Neural cell (in vitro differentiated cells): ENCODE results near the gene CACNA1B.

Experiments
- CTCF ChIP-seq: fragments of 450-650 bp; IDR thresholded peaks from 2 replicates; pipeline ENCODE4 v1.5.1; 2014; ENCODE audit warnings: antibody characterized with exemption, mild to moderate bottlenecking, moderate library complexity; ENCODE audit not compliant: poor library complexity, severe bottlenecking
- EP300 ChIP-seq: fragments of 450-650 bp; conservative IDR thresholded peaks from 2 replicates; pipeline ENCODE4 v1.6.1; 2014; ENCODE audit warnings: antibody characterized with exemption, mild to moderate bottlenecking, moderate library complexity; ENCODE audit not compliant: poor library complexity, severe bottlenecking
- EZH2 ChIP-seq: fragments of 200-600, 300-800 bp; shearing (Covaris generic), sonication (generic); IDR thresholded peaks from 2 replicates; pipeline ENCODE4 v1.6.1; 2014; ENCODE audit warnings: antibody characterized with exemption, low read length, borderline replicate concordance, mild to moderate bottlenecking; ENCODE audit not compliant: insufficient read depth, poor library complexity, severe bottlenecking
- MXI1 ChIP-seq: fragments of 450-650 bp; conservative IDR thresholded peaks from 2 replicates; pipeline ENCODE4 v1.6.1; 2014; ENCODE audit warnings: antibody characterized with exemption, mild to moderate bottlenecking; ENCODE audit not compliant: poor library complexity, severe bottlenecking
- POLR2AphosphoS5 ChIP-seq: IDR thresholded peaks from 2 replicates; pipeline ENCODE4 v1.6.1; 2012
- RAD21 ChIP-seq: fragments of 450-650 bp; conservative IDR thresholded peaks from 2 replicates; pipeline ENCODE4 v1.6.1; 2014; ENCODE audit warnings: antibody characterized with exemption, mild to moderate bottlenecking, moderate library complexity
- REST ChIP-seq: IDR thresholded peaks from 2 replicates; pipeline ENCODE4 v1.6.1; 2012; ENCODE audit warnings: borderline replicate concordance
- TAF1 ChIP-seq: IDR thresholded peaks from 2 replicates; pipeline ENCODE4 v1.6.1; 2012; ENCODE audit warnings: low read depth

GRCh38 chr9:138040446-138041430 is 163.2 kb downstream of the CACNA1B start:
- TF ChIP-seq CTCF (no peak), EZH2 (no peak), REST (no peak), POLR2AphosphoS5 (no peak), RAD21 (no peak), MXI1 (no peak), TAF1 (no peak), EP300 (no peak)
